NCI-H2171 (cell line): Measurements from ENCODE around the gene RAD51AP2.
"Not testable (repeated sequence)": the region's sequence is repeated elsewhere in the genome, so short reads cannot be mapped to it uniquely, and the experiment has no call there.

Source experiments
- DNase-seq: peaks from one replicate; lab custom pipeline; 2025; lab: John Stamatoyannopoulos, UW

The RAD51AP2 gene

DNA sequence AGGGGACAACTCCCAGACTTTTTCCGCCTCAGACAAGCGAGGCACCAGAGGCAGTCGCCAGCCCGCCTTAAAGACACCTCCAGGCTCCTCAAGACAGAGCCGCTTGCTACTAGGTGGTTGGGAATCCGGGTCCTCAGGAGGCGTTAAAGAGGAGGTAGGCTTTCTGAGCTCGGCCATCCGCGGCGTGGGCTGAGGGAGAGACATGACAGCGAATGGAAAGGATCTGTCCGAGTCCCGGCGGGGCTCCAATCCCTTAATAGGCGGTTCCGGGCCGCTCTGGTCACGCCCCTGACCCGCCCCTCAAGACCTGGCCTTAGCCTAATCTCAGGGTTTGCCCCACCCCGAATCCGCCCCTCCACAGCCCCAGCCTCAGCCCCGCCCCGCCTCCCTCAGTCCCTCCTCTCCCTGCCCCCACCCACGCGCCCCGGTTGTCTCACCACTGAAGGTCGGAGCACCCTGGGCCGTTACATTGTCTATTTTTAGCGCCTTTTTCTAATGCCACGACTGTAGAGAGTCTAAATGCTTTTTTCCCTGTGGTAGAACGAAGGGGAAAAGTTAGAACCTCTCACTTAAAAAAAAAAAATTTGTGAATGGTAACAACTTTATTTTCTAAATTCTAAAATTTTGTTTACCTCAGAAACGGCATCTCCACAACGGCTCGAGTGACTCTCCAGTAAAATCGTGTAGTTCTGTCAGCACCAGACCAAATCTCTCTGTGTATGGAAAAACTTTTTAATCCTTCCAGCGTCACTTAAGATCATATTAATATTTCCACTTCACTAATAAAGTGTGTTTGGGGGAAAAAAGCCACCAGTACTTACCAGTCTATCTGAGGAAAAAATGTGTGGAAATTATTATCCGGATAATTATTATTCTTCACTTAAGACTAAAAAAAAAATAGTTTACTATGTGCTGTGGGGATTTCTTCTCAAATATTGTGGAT, at the start of gene RAD51AP2:
Gene RAD51AP2, minus strand, starts transcription at position 229 of the 943 bp plus-strand sequence. Its CDS starts 25 bp downstream, at position 204.
- no peak for DNase-seq

DNA sequence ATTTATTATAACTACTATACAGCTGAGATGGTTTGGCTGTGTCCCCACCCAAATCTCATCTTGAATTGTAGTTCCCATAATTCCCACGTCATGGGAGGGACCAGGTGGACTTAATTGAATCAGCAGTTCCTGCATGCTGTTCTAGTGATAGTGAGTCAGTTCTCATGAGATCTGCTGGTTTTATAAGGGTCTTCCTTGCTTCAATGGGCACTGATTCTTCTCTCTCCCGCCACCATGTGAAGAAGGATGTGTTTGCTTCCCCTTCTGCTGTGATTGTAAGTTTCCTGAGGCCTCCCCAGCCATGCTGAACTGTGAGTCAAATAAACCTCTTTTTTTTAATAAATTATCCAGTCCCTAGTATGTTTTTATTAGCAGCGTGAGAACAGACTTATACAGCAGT, 47.5 kb upstream of the RAD51AP2 start:
- not testable (repeated sequence) for DNase-seq

- DNase-seq: no peak
Observed at GRCh38 chr2:17558878-17559277, 40.6 kb upstream of the RAD51AP2 start.

DNA sequence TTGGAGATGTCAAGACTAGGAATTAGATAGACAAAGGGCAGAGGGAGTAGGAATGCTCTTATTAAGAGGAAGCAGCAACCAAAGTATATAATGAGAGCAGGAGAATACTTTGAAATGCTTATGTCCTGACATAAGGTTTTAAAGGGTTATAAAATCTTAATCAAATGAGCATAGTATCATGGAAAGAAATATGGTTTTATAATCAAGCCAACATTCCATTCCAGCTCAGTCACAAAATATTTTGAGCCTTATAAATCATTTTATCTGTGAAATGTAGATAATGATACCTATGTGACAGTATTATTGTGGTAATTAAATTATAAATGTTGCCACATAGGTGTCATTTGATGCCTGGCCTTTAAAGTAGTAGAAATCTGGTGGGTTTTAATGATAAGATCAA, 39.8 kb upstream of the RAD51AP2 start:
- no peak for DNase-seq

DNA sequence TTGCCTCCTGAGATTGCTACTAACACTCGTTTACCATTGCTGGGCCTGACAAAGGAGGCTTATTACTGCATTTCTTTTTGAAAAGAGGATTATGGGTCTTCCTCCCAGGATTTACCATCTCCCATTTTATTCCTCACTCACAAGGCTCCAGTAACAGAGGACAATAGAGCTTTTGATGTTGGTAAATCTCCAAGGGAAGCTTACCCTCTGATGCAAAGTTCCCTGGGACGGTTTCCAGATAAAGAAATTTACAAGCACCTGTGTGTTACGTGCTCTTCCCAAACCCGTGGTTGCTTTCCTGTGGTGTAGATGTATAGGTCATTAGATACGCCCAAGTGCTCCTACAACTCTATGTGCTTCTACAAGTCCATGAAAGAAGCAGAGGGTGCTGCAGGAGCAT, 39.4 kb upstream of the RAD51AP2 start:
- DNase-seq: no peak

DNA sequence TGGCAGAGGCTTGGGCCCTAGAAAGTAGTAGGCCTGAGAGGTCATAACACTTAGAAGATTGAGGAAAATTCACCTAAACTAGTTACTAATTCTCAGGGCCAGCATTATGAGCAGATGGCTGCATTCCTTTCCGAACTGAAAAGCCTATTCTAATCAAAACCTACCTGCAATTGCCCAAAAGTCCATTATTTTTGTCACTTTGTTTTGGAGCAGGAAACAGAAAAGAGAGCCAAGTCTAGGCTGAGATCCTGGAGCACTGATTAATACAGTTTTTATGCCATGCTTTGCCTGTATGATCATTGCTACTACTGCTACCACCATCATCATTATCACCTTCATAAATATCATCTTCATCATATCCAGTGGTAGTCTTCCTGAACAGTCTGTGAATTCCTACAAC, 36.9 kb upstream of the RAD51AP2 start:
- no peak for DNase-seq

GRCh38 chr2:17550907-17551306, 32.7 kb upstream of the RAD51AP2 start:
- DNase-seq: no peak

DNA sequence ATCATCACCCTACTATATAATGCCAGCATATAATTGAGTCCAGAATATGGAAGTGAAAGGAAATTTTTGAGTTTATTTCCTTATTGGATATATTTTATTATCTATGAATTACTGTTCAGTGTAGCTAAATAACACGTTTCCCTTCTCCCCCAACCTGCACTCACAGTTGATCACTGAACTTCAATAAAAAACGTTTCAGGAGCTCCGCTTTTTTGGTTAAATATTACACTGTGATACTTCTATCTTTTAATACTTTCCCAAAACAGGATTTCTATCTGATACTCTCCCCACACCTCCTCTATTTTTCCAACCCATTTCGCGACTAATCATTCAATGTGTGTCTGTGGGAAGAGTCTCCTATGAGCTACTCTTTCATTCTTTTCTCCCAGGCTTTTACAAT, 29.5 kb upstream of the RAD51AP2 start:
- DNase-seq: no peak

DNA sequence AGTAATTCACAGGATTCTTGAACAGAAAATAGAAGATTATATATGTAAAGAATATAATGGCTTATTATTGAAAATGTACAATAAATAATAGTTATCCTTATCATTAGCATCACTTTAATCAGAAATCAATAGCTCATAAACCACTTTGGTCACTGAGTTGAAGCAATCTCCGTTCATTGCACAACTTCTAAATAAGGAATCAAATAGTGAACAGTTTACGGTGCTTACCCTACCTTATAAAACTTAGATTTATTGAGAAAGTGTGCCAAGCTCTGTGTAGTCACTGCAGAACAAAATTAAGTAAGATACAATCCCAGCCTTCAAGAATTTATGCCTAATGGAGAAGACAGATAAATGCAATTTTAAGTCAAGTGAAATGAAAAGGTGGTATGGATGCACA, 29.0 kb upstream of the RAD51AP2 start:
- DNase-seq: no peak

GRCh38 chr2:17545680-17546613, 27.7 kb upstream of the RAD51AP2 start:
- DNase-seq: no peak

- no peak for DNase-seq
Observed at GRCh38 chr2:17544256-17544655, 26.0 kb upstream of the RAD51AP2 start.

DNA sequence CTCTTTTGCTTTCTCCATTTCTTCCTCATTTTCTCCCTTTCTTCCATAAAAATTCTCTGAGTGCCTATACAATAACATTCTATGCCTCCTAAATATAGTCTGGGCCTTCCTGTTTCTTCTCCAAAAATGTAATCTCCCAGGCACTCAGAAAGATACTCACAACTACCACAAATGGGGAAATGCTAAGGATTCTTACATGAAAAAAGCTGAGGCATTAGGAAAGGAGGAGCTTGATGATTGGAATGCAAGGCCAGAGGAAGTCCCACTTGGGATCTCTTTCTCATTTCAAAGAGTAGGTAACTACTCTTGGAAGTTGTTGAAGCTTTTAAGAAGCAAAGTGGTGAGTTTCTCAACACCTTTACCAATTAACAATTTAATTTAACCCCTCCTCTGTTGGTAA, 25.6 kb upstream of the RAD51AP2 start:
- DNase-seq: no peak

GRCh38 chr2:17543131-17543660, 25.0 kb upstream of the RAD51AP2 start:
- DNase-seq: no peak

DNA sequence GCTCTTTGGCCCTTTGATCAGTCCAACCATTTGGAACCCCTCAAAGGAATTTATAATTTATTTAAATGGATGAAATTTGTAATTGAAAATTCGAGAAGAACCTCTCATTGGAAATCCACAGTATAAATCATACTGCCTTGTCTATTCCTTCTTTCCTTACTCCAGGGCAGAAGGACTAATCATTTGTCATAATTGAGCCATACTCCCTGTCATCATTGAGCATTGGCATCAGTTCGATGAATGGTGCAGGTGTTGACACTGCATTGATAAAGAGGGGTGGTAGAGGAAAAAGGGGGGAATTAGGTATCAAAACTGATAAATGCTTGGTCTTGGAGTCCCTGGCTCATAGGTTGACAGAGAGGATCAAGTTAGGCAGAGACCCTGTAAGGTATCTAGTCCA, 24.2 kb upstream of the RAD51AP2 start:
- DNase-seq: no peak

- DNase-seq: no peak
Observed at GRCh38 chr2:17541531-17541950, 23.3 kb upstream of the RAD51AP2 start.

DNA sequence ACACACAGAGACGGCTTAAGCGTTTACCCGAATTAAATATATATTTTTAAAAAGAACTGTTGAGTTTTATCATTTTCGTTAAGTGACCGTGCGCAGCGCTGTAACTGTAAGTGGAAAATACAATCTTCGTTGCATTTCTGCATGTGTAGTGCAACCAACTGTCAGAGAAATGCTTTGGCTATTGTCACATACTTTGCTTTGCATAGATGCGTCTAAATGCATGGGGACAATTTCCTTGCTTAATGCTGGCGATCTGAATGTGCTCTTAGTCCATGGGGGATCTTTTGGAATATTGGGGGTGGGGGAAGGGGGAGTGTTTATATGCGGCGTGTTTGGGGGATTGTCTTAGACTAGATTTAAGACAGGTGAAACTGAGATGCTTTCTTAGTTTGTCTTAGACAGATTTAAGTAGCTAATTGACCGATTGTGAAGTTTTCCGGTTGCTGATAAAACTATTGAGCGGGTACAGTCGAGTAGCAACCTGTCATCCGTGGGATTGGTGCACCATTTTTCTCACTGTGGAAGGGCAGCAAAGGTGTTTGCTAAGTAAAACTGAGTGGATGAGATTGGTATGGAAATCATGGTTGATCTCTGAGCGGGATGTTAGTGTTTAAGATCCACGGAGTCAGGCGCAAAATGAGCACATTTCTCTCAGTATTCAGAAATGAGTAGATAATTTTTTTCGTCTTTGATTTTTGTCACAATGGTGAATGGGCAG, 22.7 kb upstream of the RAD51AP2 start:
- no peak for DNase-seq

GRCh38 chr2:17540093-17540812, 22.0 kb upstream of the RAD51AP2 start, which contains the start of gene VSNL1:
Gene VSNL1, plus strand, starts transcription at chr2:17540696. Its CDS starts 51,379 bp downstream, at chr2:17592075.
- DNase-seq: peak; percentile 45

DNA sequence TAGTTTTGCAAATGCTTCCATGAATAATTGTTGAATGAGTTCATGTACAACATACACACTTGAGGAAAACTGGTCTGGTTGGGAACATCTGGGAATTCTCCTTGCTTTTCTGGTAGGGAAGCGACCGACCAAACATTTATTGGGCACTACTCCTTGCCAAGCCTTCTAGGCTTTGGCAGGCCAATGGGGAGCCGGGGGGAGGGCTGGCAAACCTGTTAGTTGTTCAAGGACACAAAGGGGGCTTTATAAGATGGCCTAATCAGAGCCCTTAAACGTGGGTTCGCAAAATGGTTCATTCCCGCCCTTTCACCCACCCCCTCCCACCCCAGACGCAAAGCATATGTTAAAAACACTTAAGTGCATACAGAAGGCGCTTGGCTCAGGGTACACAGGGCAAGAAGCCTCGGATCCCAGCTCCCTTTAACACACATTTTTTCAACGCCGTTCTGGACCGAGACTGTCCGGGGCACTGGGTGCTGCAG, 21.4 kb upstream of the RAD51AP2 start:
- no peak for DNase-seq

GRCh38 chr2:17538844-17539554, 20.8 kb upstream of the RAD51AP2 start:
- peak; percentile 9 for DNase-seq
